GM23338 (cell line): Measurements from ENCODE around the gene TCL1A. TPM values are rescaled to one million over a fixed set of nuclear protein-coding genes. Genes with fewer than 3 reads are reported as not detected.

Experiments used
- ATAC-seq: fragments of 200-7000 bp; cut with Tn5 transposase; 3 replicates; pipeline ENCODE4 v1.9.1; 2020
- DNase-seq: peaks from one replicate; pipeline ENCODE4 v3.0.0-alpha.2; 2015; ENCODE audit warnings: low spot score
- H2AFZ ChIP-seq: fragments of 200-600 bp; sonication (generic); 2 replicates; pipeline ENCODE4 v1.8.0; 2016; ENCODE audit warnings: antibody characterized with exemption, mild to moderate bottlenecking, moderate library complexity
- H3F3A ChIP-seq: fragments of 200-600 bp; sonication (generic); replicated peaks from 2 replicates; pipeline ENCODE4 v1.8.0; 2017; ENCODE audit warnings: antibody characterized with exemption, mixed run types, low read depth
- H3K27ac ChIP-seq: fragments of 200-600 bp; sonication (generic); 2 replicates; pipeline ENCODE4 v1.6.1; 2016; ENCODE audit warnings: low read depth
- H3K27me3 ChIP-seq: fragments of 200-600 bp; sonication (generic); 2 replicates; pipeline ENCODE4 v1.8.0; 2016; ENCODE audit warnings: mild to moderate bottlenecking, mixed run types, moderate library complexity; ENCODE audit not compliant: insufficient read depth
- H3K36me3 ChIP-seq: fragments of 200-600 bp; sonication (generic); 2 replicates; pipeline ENCODE4 v1.8.0; 2016; ENCODE audit warnings: mild to moderate bottlenecking; ENCODE audit not compliant: insufficient read depth
- H3K4me1 ChIP-seq: fragments of 200-600 bp; sonication (generic); 2 replicates; pipeline ENCODE4 v1.8.0; 2016; ENCODE audit warnings: mild to moderate bottlenecking, moderate library complexity; ENCODE audit not compliant: insufficient read depth
- H3K4me2 ChIP-seq: fragments of 200-600 bp; sonication (generic); 2 replicates; pipeline ENCODE4 v1.7.1; 2017; ENCODE audit warnings: mixed run types
- H3K4me3 ChIP-seq: fragments of 200-600 bp; sonication (generic); 2 replicates; pipeline ENCODE4 v1.6.1; 2016; ENCODE audit warnings: mixed run types
- H3K79me2 ChIP-seq: fragments of 200-600 bp; sonication (generic); replicated peaks from 2 replicates; pipeline ENCODE4 v1.8.0; 2017; ENCODE audit warnings: mild to moderate bottlenecking; ENCODE audit not compliant: insufficient read depth
- H3K9me2 ChIP-seq: fragments of 200-600 bp; sonication (generic); 2 replicates; pipeline ENCODE4 v1.8.0; 2017; ENCODE audit not compliant: insufficient read depth
- H4K20me1 ChIP-seq: fragments of 200-600 bp; sonication (generic); replicated peaks from 2 replicates; pipeline ENCODE4 v1.8.0; 2017; ENCODE audit warnings: mild to moderate bottlenecking; ENCODE audit not compliant: insufficient read depth
- H3K27ac Mint-ChIP-seq: 2 replicates; pipeline ENCODE4 v1.8.0; 2020; ENCODE audit warnings: inconsistent platforms, mild to moderate bottlenecking, moderate library complexity, mixed read lengths
- H3K27me3 Mint-ChIP-seq: 3 replicates; pipeline ENCODE4 v1.8.0; 2022; ENCODE audit warnings: low read depth, mild to moderate bottlenecking, moderate library complexity, mixed read lengths, inconsistent platforms; ENCODE audit not compliant: insufficient read depth, poor library complexity
- H3K36me3 Mint-ChIP-seq: 3 replicates; pipeline ENCODE4 v1.8.0; 2021; ENCODE audit warnings: low read depth, mild to moderate bottlenecking, inconsistent platforms, moderate library complexity, mixed read lengths
- H3K4me1 Mint-ChIP-seq: 3 replicates; pipeline ENCODE4 v1.8.0; 2020; ENCODE audit warnings: mild to moderate bottlenecking, inconsistent platforms, mixed read lengths
- H3K4me3 Mint-ChIP-seq: 3 replicates; pipeline ENCODE4 v1.8.0; 2021; ENCODE audit warnings: moderate library complexity, mild to moderate bottlenecking, inconsistent platforms, mixed read lengths
- H3K9me3 Mint-ChIP-seq: 3 replicates; pipeline ENCODE4 v1.8.0; 2020; ENCODE audit warnings: moderate library complexity, mild to moderate bottlenecking, inconsistent platforms, mixed read lengths
- CREB1 ChIP-seq: fragments of 250-450 bp; sonication (Bioruptor Pico); IDR thresholded peaks from 2 replicates; pipeline ENCODE4 v1.5.0; 2020; ENCODE audit warnings: low read depth, mild to moderate bottlenecking, moderate library complexity
- EZH2 ChIP-seq: fragments of 200-600 bp; sonication (generic); IDR thresholded peaks from one replicate; pipeline ENCODE4 v1.8.0; 2017; ENCODE audit warnings: antibody characterized with exemption, mild to moderate bottlenecking, low read depth; ENCODE audit not compliant: unreplicated experiment
- EZH2phosphoT487 ChIP-seq: fragments of 200-600 bp; sonication (generic); IDR thresholded peaks from one replicate; pipeline ENCODE4 v1.8.1; 2018; ENCODE audit warnings: antibody characterized with exemption; ENCODE audit not compliant: unreplicated experiment
- JUNB ChIP-seq: IDR thresholded peaks from one replicate; pipeline ENCODE4 v1.6.1; 2016; ENCODE audit warnings: antibody characterized with exemption; ENCODE audit not compliant: unreplicated experiment
- NANOG ChIP-seq: IDR thresholded peaks from 2 replicates; pipeline ENCODE4 v1.6.1; 2016; ENCODE audit warnings: antibody characterized with exemption, borderline replicate concordance
- POLR2AphosphoS5 ChIP-seq: IDR thresholded peaks from 2 replicates; pipeline ENCODE4 v1.6.1; 2016; ENCODE audit warnings: antibody characterized with exemption, low read depth
- STAT1 ChIP-seq: IDR thresholded peaks from one replicate; pipeline ENCODE4 v1.6.1; 2016; ENCODE audit warnings: antibody characterized with exemption; ENCODE audit not compliant: unreplicated experiment
- ZNF114 ChIP-seq: fragments of 250-450 bp; sonication (Bioruptor Pico); IDR thresholded peaks from 2 replicates; pipeline ENCODE4 v1.5.0; 2020; ENCODE audit warnings: mild to moderate bottlenecking, moderate library complexity
- ZNF331 ChIP-seq: fragments of 250-450 bp; sonication (Bioruptor Pico); IDR thresholded peaks from 2 replicates; pipeline ENCODE4 v1.5.0; 2020; ENCODE audit warnings: low read depth, mild to moderate bottlenecking, moderate library complexity
- ZNF462 ChIP-seq: fragments of 250-450 bp; sonication (Bioruptor Pico); IDR thresholded peaks from 2 replicates; pipeline ENCODE4 v1.5.0; 2020; ENCODE audit warnings: mild to moderate bottlenecking, moderate library complexity
- polyA plus RNA-seq: library from polyadenylated mRNA; unstranded; fragments of >200 nt; fragmentation: Nextera tagmentation; extraction: Ambion mirVana; gene quantifications from 2 replicates; pipeline ENCODE4 v1.2.1, GENCODE V29; 2016
- total RNA-seq: library from RNA; depleted of rRNA; stranded (reverse); fragments of >200 nt; shearing (Covaris generic); gene quantifications from 2 replicates; pipeline ENCODE4 v1.2.3, GENCODE V29; 2014
- TF ChIP-seq, protein P1 (sequence below): IDR thresholded peaks from 2 replicates; pipeline ENCODE4 v1.6.1; 2016; ENCODE audit warnings: antibody characterized with exemption
- TF ChIP-seq, protein P2 (sequence below), 2 experiments: fragments of 200-600 bp in 1 of 2; sonication (generic) in 1 of 2; conservative IDR thresholded peaks; 2 replicates each; pipeline versions ENCODE4 v1.5.1 to v1.6.1; 2016 to 2017; ENCODE audit warnings: antibody characterized with exemption in 2 of 2, low read depth in 2 of 2, mild to moderate bottlenecking in 2 of 2, moderate library complexity in 1 of 2

The TCL1A gene
- total and polyA plus RNA-seq, 2 experiments from 2014 or later: 3.6 to 5.3 TPM

GRCh38 chr14:95758331-95758730 lies 44.4 kb upstream of the TCL1A start:
- no peaks in the 10 kb centered on the region for H3F3A ChIP-seq
- Mint-ChIP-seq H3K27ac (no peak overlapping the region), H3K36me3 (no peaks in the 10 kb centered on the region), H3K4me1 (peaks cover 15% of the 10 kb centered on the region), H3K4me3 (no peak overlapping the region), H3K27me3 (peaks cover 11% of the 10 kb centered on the region), H3K9me3 (no peaks in the 10 kb centered on the region)
- no peaks in the 10 kb centered on the region for H3K79me2 ChIP-seq
- no peak overlapping the region for H3K4me3 ChIP-seq
- no peaks in the 10 kb centered on the region for H3K36me3 ChIP-seq
- H4K20me1 ChIP-seq: no peaks in the 10 kb centered on the region
- no peak overlapping the region for H3K4me2 ChIP-seq
- H2AFZ ChIP-seq: peak overlapping the region; percentile 8; the same call in 1 of the 2 replicates
- H3K4me1 ChIP-seq: no peaks in the 10 kb centered on the region
- H3K27ac ChIP-seq: no peak overlapping the region
- ATAC-seq: no peak
- no peak for TF ChIP-seq ZNF114 (CRISPR knock-in tag)
- TF ChIP-seq EZH2: no peak
- no peak for DNase-seq
- peaks cover 15% of the 10 kb centered on the region for H3K9me2 ChIP-seq
- no peaks in the 10 kb centered on the region for H3K27me3 ChIP-seq

DNA sequence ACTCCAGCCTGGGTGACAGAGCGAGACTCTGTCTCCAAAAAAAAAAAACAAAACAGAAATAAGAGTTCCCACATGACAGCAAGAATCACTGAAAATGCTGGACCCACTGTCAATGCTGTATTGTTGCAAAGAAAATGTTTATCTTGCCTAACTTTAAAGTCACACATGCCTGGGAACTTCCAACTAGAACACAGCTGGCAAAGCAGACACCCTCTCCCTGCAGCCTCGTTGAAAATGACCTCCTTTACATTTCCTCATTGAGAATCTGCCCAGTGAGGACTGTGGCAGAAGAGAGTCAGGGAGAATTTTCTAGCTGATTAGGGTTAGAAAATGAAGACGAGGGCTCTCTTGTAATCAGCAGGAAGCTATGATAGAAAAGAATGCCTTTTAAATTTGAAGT lies 42.8 kb upstream of the TCL1A start:
- Histone ChIP-seq H4K20me1 (no peaks in the 10 kb centered on the region), H3K4me3 (no peak overlapping the region), H3K27me3 (no peaks in the 10 kb centered on the region), H3K4me2 (no peak overlapping the region), H3F3A (no peaks in the 10 kb centered on the region), H3K79me2 (no peaks in the 10 kb centered on the region), H2AFZ (no peak overlapping the region), H3K27ac (no peak overlapping the region), H3K9me2 (peaks cover 15% of the 10 kb centered on the region), H3K36me3 (no peaks in the 10 kb centered on the region), H3K4me1 (peaks cover 7% of the 10 kb centered on the region)
- H3K36me3 Mint-ChIP-seq: no peaks in the 10 kb centered on the region
- DNase-seq (no peak), ATAC-seq (no peak)
- no peak overlapping the region for H3K27ac Mint-ChIP-seq
- peaks cover 22% of the 10 kb centered on the region for H3K4me1 Mint-ChIP-seq
- H3K4me3 Mint-ChIP-seq: no peak overlapping the region
- H3K27me3 Mint-ChIP-seq: peaks cover 8% of the 10 kb centered on the region
- H3K9me3 Mint-ChIP-seq: no peaks in the 10 kb centered on the region
- TF ChIP-seq ZNF114 (CRISPR knock-in tag): no peak
- TF ChIP-seq ZNF462 (CRISPR knock-in tag): no peak
- TF ChIP-seq STAT1: no peak
- TF ChIP-seq JUNB: no peak
- TF ChIP-seq EZH2: no peak
- TF ChIP-seq POLR2AphosphoS5: no peak
- TF ChIP-seq ZNF331: no peak
- no peak for TF ChIP-seq CREB1 (CRISPR knock-in tag)
- no peak for TF ChIP-seq NANOG
- no peak for TF ChIP-seq EZH2phosphoT487
- TF ChIP-seq, protein P1, sequence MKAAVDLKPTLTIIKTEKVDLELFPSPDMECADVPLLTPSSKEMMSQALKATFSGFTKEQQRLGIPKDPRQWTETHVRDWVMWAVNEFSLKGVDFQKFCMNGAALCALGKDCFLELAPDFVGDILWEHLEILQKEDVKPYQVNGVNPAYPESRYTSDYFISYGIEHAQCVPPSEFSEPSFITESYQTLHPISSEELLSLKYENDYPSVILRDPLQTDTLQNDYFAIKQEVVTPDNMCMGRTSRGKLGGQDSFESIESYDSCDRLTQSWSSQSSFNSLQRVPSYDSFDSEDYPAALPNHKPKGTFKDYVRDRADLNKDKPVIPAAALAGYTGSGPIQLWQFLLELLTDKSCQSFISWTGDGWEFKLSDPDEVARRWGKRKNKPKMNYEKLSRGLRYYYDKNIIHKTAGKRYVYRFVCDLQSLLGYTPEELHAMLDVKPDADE: no peak
- TF ChIP-seq, protein P2, sequence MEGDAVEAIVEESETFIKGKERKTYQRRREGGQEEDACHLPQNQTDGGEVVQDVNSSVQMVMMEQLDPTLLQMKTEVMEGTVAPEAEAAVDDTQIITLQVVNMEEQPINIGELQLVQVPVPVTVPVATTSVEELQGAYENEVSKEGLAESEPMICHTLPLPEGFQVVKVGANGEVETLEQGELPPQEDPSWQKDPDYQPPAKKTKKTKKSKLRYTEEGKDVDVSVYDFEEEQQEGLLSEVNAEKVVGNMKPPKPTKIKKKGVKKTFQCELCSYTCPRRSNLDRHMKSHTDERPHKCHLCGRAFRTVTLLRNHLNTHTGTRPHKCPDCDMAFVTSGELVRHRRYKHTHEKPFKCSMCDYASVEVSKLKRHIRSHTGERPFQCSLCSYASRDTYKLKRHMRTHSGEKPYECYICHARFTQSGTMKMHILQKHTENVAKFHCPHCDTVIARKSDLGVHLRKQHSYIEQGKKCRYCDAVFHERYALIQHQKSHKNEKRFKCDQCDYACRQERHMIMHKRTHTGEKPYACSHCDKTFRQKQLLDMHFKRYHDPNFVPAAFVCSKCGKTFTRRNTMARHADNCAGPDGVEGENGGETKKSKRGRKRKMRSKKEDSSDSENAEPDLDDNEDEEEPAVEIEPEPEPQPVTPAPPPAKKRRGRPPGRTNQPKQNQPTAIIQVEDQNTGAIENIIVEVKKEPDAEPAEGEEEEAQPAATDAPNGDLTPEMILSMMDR (conservative IDR thresholded peaks at IDR 0.05; ENCODE audit: low read depth in 2 of 2): no peak
